HG03064 (cell line): Measurements from ENCODE around the gene TRHDE.
A peak's percentile ranks its signal among the peaks of the same experiment; 100 is the strongest.

Experiments
- ATAC-seq: cut with Tn5 transposase; IDR thresholded peaks from one replicate; pipeline ENCODE4 v1.9.1; 2021; ENCODE audit warnings: low read depth; ENCODE audit not compliant: unreplicated experiment

TRHDE gene

DNA sequence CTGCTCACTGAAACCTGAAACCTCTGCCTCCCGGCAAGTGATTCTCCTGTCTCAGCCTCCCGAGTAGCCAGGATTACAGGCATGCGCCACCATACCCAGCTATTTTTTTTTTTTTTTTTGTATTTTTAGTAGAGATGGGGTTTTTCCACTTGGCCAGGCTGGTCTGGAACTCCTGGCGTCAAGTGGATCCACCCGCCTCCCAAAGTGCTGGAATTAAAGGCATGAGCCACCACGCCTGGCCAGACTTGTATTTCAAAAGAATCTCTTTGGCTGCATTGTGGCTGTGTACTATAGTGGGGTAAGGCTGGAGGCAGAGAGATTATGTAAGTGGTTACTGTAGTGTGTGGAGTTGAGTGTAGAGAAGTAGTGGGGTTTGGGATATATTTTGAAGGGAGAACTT is 35.1 kb downstream of the TRHDE start:
- ATAC-seq: no peak

DNA sequence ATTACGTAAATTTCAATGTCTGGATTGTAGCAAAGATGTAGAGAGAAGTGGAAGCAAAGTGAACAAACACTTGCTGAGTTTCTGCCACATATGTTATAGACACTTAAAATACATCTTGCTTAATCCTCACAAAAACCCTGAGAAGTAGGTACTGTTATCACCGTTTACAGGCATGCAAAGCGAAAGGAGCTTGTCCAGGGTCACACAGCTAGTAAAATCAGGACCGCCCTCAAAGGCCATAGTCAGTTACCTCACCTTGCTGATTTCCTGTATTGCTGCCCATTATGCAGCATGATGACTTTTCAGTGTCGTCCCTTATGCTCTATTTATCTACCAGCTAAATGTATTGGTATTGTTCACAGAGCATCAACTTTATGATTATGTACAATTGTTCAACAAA is 39.8 kb downstream of the TRHDE start:
- no peak for ATAC-seq

- no peak for ATAC-seq
Observed at GRCh38 chr12:72313806-72314205, 41.6 kb downstream of the TRHDE start.

DNA sequence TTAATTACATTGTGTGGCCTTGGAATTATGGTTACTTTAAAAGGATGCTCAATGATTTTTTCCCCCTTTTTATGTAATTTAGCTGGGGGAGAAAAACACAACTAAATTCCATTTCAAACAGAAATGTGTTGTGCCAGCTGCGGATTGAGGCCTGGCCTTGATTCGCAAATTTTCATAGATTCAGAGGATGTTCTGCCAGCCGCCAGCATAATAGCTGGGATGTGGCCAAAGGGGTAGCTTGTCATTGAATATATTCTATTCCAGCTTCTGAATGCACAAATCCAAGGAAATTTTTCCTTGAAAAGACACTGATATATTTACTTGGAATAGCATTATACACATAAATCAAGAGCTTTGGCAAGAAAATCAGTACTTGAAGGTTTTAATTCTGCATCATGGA is 43.7 kb downstream of the TRHDE start:
- no peak for ATAC-seq

DNA sequence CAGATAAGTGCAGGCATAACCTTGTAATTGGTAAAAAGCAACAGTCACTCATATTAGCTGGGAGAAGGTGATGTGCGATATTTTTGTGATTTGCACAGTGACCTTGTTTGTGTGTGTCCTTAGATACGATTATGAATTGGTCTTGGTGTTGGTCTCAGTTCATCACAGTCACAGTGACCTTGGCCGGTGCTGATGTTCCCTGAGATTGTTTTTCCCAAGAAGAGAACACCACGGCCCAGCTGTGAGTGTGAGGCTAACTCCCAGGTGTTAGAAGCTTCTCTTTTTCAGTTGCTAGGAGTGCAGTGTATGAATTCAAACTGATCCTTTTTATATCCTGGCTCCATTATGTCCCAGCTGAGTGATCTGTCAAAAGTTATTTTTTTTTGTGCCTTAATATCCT is 46.2 kb downstream of the TRHDE start:
- ATAC-seq: no peak

DNA sequence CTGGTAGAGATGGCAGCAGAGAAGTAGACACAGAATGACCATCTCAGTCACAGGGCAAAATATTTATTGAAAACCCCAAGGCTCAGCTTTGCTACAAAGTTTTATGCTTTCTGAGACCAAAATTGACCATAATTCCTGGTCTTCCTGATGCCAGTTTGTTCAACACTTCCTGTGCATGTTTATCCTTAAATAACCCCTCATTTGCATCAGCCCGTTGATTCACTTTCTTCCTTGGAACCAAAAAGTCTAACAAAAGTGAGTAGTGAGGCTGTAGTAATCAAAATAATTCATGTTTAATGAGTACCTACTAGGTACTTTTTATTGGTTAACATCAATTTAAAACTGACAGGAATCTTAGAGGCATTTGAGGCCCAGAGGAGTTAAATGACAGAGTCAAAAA is 51.7 kb downstream of the TRHDE start:
- ATAC-seq: no peak

DNA sequence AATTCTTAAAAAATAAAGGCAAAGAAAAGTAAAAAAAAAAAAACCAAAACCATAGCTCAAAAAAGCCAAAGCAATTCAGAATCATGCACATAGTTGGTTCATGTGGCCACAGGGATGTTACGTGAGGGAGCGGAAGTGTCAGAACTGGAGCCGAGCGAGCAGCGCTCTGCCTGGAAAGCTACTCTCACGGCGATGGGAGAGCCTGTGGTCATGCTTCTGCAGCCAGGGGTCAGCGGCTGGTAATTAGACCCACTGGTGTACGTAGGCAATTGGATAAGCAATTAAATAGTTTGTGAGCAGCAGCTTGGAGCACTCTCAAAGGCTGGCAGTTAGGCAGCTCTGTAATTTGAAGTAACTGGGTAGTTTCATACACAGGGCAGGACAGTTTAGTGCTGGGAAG is 58.1 kb downstream of the TRHDE start:
- ATAC-seq: no peak

GRCh38 chr12:72330784-72331183 is 58.6 kb downstream of the TRHDE start:
- no peak for ATAC-seq

- no peak for ATAC-seq
Observed at GRCh38 chr12:72337382-72337781, 65.2 kb downstream of the TRHDE start.

DNA sequence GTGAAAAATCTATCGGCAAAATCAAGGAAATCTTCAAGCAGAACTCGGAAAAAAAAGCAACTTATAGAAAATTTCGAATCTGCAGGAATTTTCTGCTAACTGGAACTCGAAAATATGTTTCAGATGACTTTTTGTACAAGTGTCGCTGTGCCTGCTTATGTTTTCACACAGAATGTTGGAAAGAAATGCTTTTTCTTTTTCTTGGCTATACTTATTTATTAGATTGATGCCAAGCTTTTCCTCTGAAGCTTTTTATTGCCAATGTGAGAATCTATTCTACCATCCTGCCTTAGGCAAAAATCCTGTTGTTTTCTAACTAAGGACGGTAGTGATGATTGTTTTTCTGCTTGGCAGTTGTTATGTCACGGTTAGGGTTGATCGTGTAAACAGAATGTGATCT is 65.8 kb downstream of the TRHDE start:
- no peak for ATAC-seq

- ATAC-seq: no peak
Observed at GRCh38 chr12:72338437-72338836, 66.3 kb downstream of the TRHDE start.

DNA sequence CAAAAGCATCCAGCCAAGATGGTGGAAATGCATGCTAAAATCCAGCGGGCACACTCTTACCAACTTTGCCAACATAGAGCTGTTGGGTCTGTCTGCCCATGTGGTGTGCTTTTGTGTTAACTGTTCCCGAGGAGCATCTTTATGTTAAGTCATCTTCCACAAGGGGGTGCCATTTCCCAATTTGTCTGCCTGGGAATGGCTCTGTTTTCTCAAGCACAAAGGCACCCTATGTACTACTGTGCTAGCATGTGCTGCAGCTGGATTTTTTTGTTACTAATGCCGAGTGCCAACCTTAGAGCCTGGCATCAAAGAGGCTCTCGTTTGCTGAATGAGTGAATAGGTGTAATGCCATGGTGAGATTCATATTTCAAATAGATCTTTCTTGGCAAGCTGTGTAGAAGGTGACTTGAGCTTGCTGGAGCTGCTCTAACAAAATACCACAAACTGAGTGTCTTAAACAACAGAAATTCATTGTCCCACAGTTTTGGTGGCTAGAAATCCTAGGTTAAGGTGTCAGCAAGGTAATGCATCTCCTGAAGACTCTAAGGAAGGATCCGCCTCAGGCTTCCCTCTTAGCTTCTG is 74.3 kb downstream of the TRHDE start:
- ATAC-seq: peak; percentile 82

DNA sequence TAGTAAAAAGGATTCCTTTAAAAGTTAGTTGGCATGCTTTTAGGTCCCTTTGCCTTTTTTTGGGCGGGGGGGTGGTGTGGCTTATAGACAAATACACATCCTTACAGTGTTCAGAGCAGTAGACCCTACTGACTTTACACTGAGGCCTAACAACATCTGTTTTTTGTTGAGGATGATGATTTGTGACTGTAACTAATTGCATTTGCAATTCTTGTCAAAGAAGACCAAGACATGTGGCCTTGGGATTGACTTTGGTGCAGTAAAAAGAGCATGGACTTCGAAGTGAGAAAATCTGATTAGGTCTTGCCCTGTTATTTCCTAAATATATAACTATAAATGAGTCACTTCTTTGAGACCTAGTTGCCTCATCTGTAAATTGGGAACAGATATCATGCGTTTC is 77.3 kb downstream of the TRHDE start:
- ATAC-seq: no peak

- no peak for ATAC-seq
Observed at GRCh38 chr12:72359416-72359815, 87.2 kb downstream of the TRHDE start.

DNA sequence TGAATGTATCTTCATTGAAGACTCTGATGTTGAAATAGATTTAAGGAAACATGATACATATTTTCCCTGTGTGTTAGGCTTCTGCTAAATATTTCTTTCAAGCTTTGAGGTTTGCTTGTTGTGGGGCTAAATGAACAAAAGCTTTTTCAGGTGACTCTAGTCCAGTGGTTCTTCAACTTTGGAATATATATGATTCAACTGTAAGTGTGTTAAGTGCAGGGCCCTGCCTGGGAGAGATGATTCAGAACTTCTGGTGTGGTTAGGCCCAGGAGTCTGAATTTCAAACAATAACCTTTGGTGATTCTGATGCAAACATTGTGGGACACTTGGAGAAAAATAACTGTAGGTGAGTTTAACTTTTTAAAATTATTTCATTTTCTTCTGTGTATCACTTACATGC is 93.0 kb downstream of the TRHDE start:
- ATAC-seq: no peak

GRCh38 chr12:72366255-72366654 is 94.1 kb downstream of the TRHDE start:
- no peak for ATAC-seq

DNA sequence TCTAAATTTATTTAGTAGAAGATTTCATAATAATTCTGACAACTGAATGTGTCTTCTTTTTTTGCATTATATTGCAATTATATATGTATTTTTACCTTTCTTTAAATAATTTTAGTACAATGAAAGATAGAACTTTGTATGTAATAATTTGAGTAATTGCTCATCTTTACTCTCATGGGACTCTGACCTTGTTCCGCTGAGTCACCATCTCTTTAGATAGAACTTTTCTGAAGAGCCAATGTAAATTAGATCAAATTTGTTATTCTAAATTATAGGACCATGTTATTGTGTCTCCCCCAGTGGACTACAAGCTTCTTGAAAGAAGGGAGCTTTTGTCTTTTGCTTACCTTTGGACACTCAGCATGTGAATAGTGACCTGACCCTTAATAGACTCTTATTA is 96.1 kb downstream of the TRHDE start:
- ATAC-seq: no peak

- ATAC-seq: no peak
Observed at GRCh38 chr12:72368719-72369422, 96.7 kb downstream of the TRHDE start.

DNA sequence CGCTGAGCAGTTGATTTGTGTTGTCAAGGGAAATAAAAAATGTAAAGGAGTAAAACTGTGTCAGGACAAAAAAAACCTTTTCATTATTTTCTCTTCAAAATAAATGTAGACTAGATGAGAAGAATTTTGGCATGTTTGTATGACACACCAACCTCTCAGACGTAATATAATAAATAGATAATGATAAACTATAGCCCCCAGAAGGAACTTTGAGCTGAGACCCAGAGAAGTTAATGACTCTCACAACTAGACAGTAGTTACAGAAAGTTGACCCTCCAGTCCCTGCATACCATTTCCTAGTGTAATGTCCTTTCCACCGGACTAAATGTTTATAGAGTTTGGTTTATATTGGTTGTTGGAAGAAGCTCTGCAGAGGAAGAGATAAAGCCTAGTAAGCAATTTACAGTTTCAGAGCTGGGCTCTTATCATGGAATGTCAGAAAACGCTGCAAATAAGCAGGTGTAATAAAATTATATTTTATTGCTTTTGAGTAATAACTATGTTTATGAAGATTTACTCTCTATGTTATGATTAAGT is 97.3 kb downstream of the TRHDE start:
- ATAC-seq: no peak

GRCh38 chr12:72380441-72380840 is 108.3 kb downstream of the TRHDE start:
- ATAC-seq: no peak

GRCh38 chr12:72388322-72388721 is 116.2 kb downstream of the TRHDE start:
- ATAC-seq: no peak

DNA sequence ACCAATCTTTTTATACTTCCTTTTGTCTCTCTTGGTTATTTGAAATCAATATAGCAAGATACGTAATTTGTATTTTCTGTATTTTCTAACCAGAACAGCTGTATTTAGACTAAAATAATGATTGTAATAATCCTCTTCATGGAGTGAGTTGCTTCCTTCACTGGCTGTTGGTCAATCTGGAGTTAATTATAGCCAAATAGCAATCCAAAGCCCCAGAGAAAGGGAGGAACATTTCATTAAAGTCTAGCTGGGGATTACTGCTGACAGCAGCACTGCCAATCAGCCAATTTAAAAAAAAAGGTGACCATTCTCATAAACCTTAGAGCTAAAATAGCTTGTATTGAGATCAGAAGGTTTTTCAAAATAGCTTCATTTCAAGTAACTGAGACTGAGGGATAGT is 118.0 kb downstream of the TRHDE start:
- ATAC-seq: no peak
